ENCODE data around the gene NAB2. TPM values are rescaled to one million over a fixed set of nuclear protein-coding genes. Genes with fewer than 3 reads are reported as not detected.

Gene NAB2
- total RNA-seq, 2 experiments from 2014 or later, result 39.6 to 41.6 TPM

DNA sequence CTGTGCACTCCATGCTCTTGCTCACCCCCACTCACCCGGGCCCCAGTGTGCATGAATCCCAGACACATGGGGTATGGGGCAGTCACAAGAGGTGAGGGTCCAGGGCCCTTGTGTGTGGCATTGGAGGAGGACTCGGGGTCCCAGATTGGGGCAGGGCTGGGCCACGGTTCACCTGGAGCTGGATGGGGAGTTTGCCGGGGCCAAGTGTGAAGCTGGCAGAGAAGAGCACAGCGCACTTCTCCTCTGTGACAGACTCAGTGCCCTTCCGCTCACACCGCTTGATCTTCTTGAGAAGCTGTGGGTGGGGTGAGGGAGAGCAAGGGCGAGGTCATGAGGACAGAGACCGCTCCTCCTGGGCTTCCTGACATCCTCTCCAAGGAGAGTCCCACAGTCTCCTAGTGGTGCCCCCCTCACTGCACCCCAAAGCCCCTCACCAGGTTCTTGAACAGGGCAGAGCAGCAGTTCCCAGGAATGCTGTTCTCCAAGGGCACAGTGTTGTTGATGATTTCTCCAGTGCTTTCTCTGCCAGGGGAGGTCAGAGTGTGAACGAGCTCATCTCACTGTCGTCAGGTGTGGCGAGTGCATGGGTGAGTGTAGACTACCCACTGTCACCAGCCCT lies 15.5 kb downstream of the NAB2 start:
- H3K4me1 Mint-ChIP-seq (ENCODE audit: low read depth), result peaks cover 56% of the 10 kb centered on the region

DNA sequence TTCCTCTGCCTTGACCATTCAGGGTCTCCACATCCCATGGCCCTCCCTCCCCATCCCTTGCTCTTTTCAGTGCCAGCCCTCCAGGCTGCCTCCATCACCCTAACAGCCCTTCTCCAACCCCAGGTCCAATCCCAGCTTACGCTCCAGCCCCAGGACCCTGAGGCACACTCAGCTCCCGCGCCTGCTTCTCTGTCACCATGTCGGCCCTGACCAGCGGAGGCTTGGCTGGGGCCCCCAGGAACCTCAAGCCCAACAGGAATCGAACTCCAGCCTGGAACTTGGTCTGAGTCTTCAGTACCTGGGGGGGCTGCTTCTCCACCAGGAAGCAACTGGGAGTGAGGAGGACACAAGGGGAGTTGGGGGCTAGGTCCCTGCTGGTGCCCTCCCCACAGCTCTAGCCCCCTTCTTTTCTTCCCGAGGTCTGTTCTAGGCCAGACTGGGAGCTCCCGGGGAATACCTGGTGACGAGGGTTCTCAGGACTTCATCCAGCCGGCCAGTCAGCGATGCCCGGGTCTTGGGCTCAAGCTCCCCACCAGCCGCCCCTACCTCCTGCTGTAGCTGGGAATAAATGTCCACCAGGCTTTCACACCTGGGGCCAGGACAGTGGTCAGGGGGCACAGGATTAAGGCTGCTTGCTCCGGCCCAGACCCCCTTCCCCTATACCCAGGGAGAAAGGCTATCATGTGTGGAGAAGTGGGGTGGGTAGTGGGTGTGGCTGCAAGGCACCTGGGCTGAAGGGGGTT lies 16.3 kb downstream of the NAB2 start:
- peaks cover 57% of the 10 kb centered on the region for H3K36me3 Mint-ChIP-seq
- ChIA-PET POLR2A (interaction anchor here (0.8 to 1.9 kb wide), 2 partner anchors 11 to 13 kb away, joined by 3 to 5 read pairs; no protein-coding TSS in a partner anchor), CTCF (interaction anchor here (0.7 to 1.2 kb wide), 4 partner anchors 10 to 104 kb away, joined by 3 to 4 read pairs (median 3); no protein-coding TSS in a partner anchor)
- H3K27ac Mint-ChIP-seq, result peak overlapping the region; percentile 24
- H3K4me1 Mint-ChIP-seq (ENCODE audit: low read depth), result peaks cover 63% of the 10 kb centered on the region
- H3K9me3 Mint-ChIP-seq, result no peaks in the 10 kb centered on the region
- DNase-seq, result no peak
- no peaks in the 10 kb centered on the region for H3K27me3 Mint-ChIP-seq
- no peak overlapping the region for H3K4me3 Mint-ChIP-seq
- intact Hi-C loops (cut with micrococcal nuclease), result no loop called here

More for the DNA sequence above, 15.5 kb downstream of the NAB2 start:
- ChIA-PET CTCF (interaction anchor here (1.0 to 2.4 kb wide), 5 partner anchors 7 to 103 kb away, joined by 3 to 10 read pairs (median 3); partner anchors contain the start of gene STAT6), POLR2A (interaction anchor here (0.8 to 2.3 kb wide), 4 partner anchors 8 to 12 kb away, joined by 3 to 7 read pairs (median 6); no protein-coding TSS in a partner anchor)
- H3K27ac Mint-ChIP-seq, result peak overlapping the region; percentile 24
- no peak for DNase-seq
- no peak overlapping the region for H3K4me3 Mint-ChIP-seq
- H3K36me3 Mint-ChIP-seq, result peaks cover 61% of the 10 kb centered on the region
- no peaks in the 10 kb centered on the region for H3K9me3 Mint-ChIP-seq
- H3K27me3 Mint-ChIP-seq, result no peaks in the 10 kb centered on the region
- intact Hi-C loops (cut with micrococcal nuclease), result no loop called here

DNA sequence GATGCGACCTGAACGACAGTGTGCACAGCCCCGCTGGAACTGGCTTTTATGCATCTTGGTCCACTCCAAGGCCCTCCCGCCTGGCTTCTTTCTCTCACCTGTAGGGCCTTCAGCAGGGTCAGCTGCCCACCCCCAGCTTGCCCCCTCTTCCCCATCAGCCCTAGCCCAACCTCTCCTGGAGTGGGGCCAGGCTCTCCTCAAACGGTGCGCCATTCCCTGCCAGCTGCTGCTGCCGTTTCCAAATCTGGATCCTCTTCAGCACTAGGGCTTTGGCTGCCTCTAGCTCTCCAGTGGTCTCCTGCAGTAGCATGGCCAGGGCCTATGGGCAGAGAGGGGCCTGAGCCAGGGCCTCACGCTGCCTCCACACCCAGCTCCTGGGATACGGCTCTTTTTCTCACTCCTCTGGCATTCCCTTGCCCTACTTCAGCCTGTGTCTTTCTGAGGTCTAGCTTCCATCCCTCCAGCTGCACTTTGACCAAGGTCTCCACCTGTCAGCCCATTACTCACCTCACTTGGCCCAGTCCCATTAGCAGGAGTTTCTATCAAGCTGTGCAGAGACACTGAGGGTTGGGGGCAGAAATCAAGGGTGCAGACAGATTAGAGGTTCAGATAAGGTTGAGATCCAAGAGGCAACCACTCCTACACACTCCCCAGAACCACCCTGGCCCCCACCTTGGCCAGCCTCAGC lies 17.3 kb downstream of the NAB2 start:
- CTCF ChIA-PET, result interaction anchor here (0.6 to 1.1 kb wide), 4 partner anchors 9 to 37 kb away, joined by 3 to 4 read pairs (median 3); no protein-coding TSS in a partner anchor
- H3K4me3 Mint-ChIP-seq, result no peak overlapping the region
- H3K27ac Mint-ChIP-seq, result no peak overlapping the region
- H3K4me1 Mint-ChIP-seq (ENCODE audit: low read depth), result peaks cover 63% of the 10 kb centered on the region
- intact Hi-C loops (cut with micrococcal nuclease), result no loop called here
- DNase-seq, result no peak
- H3K36me3 Mint-ChIP-seq, result peaks cover 62% of the 10 kb centered on the region
- POLR2A ChIA-PET, result interaction anchor here (1.0 to 1.9 kb wide), 2 partner anchors 11 to 14 kb away, joined by 4 to 5 read pairs; no protein-coding TSS in a partner anchor
- H3K9me3 Mint-ChIP-seq, result no peaks in the 10 kb centered on the region
- H3K27me3 Mint-ChIP-seq, result no peaks in the 10 kb centered on the region

DNA sequence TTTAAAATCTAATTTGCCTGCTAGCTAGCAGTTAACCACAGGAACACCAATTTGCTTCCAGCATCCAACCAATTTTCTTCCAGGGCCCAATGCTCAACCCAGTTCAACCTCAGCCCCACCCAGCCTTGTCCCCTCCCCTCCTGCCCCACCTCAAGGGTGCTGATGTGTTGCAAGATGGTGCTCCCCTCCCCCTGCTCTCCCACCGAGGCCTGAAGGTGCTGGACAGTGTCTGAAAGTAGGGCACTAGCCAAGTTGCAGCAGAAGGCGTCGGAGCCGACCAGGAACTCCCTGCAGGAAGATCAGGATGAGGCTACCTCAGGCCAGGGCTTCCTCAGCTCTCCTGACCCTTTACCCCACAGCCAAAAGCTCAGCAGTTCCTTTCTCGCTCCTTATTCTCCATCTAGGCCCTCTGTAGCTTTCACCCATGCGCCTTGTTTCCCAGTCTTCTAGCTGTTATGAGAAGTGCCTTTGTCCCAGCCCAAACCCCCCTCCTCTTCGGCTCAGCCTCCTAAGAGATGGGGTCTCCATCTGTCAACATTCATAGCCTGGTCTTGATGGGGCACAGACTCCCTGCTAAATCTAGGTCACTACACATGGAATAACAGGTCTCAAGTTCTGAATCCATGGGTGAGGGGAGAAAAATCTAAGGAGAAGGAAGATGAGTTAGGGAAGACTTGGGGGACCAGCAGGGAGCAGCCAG lies 18.7 kb downstream of the NAB2 start:
- Mint-ChIP-seq H3K27me3 (no peaks in the 10 kb centered on the region), H3K36me3 (peaks cover 56% of the 10 kb centered on the region), H3K4me1 (ENCODE audit: low read depth) (peaks cover 64% of the 10 kb centered on the region), H3K27ac (peak overlapping the region; percentile 50), H3K4me3 (no peak overlapping the region), H3K9me3 (no peaks in the 10 kb centered on the region)
- POLR2A ChIA-PET, result interaction anchor here (0.9 to 5.0 kb wide), 4 partner anchors 12 to 29 kb away, joined by 3 to 83 read pairs (median 3); partner anchors contain the start of gene NEMP1
- intact Hi-C loops (cut with micrococcal nuclease), result no loop called here
- DNase-seq, result no peak
- CTCF ChIA-PET, result interaction anchor here (1.1 to 6.2 kb wide), 5 partner anchors 16 to 132 kb away, joined by 3 to 261 read pairs (median 5); partner anchors contain the start of gene NEMP1

DNA sequence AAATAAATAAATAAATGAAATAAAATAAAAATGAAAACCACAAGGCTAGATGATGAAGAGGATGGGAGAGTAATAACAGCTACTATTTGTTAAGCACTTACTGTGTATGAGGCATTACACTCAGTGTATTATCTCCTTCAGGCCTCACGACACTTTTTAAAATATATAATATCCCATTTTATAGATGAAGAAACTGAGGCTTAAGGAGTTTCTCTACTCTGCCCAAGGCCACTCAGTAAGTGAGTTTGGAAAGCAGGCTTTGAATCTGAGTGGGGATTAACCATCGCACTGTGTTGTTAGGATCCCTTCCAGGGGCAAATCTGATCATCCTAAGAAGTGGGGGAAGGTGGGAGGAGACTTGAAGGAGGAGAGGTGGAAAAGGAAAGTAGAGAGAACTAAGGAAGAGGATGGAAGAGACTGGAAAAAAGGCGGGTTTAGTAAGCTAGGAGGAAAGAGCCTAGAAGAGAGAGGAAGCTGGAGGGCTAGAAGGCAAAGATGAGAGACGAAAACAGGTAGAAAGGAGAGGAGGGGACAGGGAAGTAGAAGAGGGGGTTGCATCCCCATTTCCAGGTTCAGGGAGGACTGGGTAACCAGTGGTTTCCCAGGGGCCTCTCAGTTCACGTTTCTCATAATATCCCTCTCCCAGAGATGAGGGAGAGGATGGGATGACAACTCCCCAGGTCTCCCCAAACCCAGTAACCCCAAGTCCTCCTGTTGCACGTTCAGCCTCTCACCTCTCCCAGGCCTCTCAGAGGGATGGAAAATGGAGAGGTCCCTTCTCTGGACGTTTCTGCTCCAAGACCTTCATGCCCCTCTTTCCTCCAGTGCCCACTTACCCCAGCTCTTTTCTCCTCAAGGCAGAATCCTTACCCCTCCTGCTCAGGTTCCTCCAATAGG lies 20.5 kb downstream of the NAB2 start:
- Mint-ChIP-seq H3K27me3 (no peaks in the 10 kb centered on the region), H3K4me3 (peak overlapping the region; percentile 90), H3K36me3 (peaks cover 48% of the 10 kb centered on the region), H3K4me1 (ENCODE audit: low read depth) (peaks cover 60% of the 10 kb centered on the region), H3K9me3 (no peaks in the 10 kb centered on the region), H3K27ac (peak overlapping the region; percentile 95)
- DNase-seq, result no peak
- intact Hi-C loops (cut with micrococcal nuclease), result loop anchor here (5.0 to 10.0 kb wide), 3 partner anchors 133 to 462 kb away; partner anchors contain the start of gene ATP5F1B
- CTCF ChIA-PET, result interaction anchor here (0.6 to 6.2 kb wide), 11 partner anchors 9 to 108 kb away, joined by 3 to 261 read pairs (median 5); partner anchors contain the start of genes LRP1, NAB2 and NEMP1
- POLR2A ChIA-PET, result interaction anchor here (0.5 to 5.0 kb wide), 5 partner anchors 14 to 104 kb away, joined by 3 to 83 read pairs (median 41); partner anchors contain the start of genes LRP1, NAB2 and NEMP1

DNA sequence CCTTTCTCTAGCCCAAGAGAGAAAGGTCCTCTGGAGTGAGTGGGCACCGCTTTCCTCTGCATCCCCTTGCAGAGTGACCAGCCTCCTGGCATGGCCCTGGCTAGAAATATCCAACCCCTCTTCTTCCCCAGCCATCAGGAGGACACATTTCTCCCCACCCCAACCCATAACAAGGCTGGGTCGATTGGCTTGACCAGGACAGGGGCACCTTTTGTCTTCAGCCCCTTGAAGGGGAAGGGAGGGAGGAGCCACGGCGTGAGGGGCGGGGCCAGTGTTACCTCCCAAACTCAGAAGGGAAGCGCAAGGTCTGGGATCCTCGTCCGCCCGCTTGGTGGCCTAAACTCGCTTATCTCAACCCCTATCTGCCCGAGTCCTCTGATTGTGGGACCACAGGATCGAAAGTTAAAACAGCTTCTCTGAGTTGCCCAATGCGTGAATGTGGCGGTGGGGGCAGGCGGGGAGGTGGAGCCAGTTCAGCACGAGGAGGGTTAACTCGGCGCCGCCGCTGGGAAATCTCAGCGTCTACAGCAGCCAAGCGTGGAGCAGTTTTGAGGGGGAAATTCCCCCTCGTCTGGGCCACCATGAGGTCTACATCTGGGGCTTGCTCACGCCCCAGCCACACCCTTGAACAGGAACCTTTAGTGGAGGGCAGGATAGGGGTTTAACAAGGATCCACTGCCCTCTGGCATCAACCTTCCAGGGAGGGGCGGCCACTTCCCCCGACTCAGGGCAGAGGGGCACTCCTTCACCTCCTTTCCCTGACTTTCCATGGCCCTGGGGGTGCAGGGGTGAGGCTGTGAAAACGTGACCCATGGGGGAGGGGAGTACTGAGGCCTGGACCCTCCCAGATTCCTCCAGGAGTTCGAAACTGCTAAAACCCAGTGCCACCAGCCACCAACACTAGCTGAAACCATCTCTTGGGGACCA lies 21.5 kb downstream of the NAB2 start:
- H3K27me3 Mint-ChIP-seq, result no peaks in the 10 kb centered on the region
- no peaks in the 10 kb centered on the region for H3K9me3 Mint-ChIP-seq
- POLR2A ChIA-PET, result interaction anchor here (0.6 to 5.0 kb wide), 12 partner anchors 14 to 130 kb away, joined by 3 to 83 read pairs (median 14); partner anchors contain the start of genes LRP1, NAB2, NEMP1 and SHMT2
- intact Hi-C loops (cut with micrococcal nuclease), result loop anchor here (1.0 to 10.0 kb wide), 6 partner anchors 23 to 463 kb away; partner anchors contain the start of genes ATP5F1B and NEMP1
- DNase-seq, result peak; percentile 88
- CTCF ChIA-PET, result interaction anchor here (0.6 to 6.2 kb wide), 27 partner anchors 10 to 356 kb away, joined by 3 to 261 read pairs (median 13); partner anchors contain the start of genes LRP1, MYO1A, NAB2 and NEMP1
- H3K36me3 Mint-ChIP-seq, result peaks cover 39% of the 10 kb centered on the region
- peak overlapping the region; percentile 90 for H3K4me3 Mint-ChIP-seq
- H3K4me1 Mint-ChIP-seq (ENCODE audit: low read depth), result peaks cover 53% of the 10 kb centered on the region
- H3K27ac Mint-ChIP-seq, result peak overlapping the region; percentile 95

DNA sequence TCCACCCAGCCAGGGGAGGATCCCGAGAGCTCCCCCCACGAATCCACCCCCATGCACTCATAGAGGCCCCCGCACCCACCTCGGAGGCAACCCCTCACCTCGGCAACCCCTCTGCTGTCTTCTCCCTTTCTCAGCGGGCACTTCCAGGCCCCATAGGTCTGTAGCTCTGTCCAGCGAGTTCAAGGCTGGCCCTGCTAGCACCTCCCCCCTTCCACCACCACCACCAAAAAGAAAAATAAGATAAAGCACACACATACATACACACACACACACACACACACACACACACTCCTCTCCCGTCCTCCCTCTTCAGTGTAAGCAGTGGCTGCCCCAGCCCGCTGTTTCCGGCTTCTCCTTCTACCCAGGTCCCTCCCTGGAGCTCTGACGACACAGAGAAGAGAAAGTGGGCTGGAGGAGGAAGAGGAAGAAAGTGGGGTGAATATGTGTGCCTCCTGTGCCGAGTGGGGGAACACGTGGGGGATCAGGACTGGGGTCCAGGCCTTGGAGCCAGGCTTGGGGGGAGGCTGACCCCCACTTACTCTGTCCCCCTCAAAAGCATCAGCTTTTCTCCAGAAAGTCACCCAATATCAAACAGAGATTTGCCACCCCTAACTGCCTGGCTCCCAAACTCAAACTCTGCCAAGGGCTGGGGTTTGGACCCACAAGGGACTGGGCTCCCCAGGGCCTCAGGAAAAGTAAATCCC lies 22.3 kb downstream of the NAB2 start, which contains the start of gene STAT6:
TSS of gene STAT6 (minus strand) at position 332 of the 704 bp plus-strand sequence. CDS start 3,084 bp downstream, outside the sequence.
- Mint-ChIP-seq H3K27me3 (no peaks in the 10 kb centered on the region), H3K36me3 (peaks cover 35% of the 10 kb centered on the region), H3K27ac (peak within 1 kb of the TSS; percentile 95), H3K9me3 (no peaks in the 10 kb centered on the region), H3K4me3 (peak within 1 kb of the TSS; percentile 90), H3K4me1 (ENCODE audit: low read depth) (peaks cover 49% of the 10 kb centered on the region)
- DNase-seq, result peak; percentile 89
- CTCF ChIA-PET, result interaction anchor here (0.6 to 6.2 kb wide), 40 partner anchors 8 to 1306 kb away, joined by 3 to 261 read pairs (median 8); partner anchors contain the start of genes INHBE, LRP1, MYO1A and NAB2
- intact Hi-C loops (cut with micrococcal nuclease), result loop anchor here (1.0 to 10.0 kb wide), 6 partner anchors 24 to 464 kb away; partner anchors contain the start of genes ATP5F1B and NEMP1
- POLR2A ChIA-PET, result interaction anchor here (0.6 to 5.0 kb wide), 24 partner anchors 8 to 475 kb away, joined by 3 to 83 read pairs (median 9); partner anchors contain the start of genes ARHGAP9, LRP1, NAB2 and NACA

DNA sequence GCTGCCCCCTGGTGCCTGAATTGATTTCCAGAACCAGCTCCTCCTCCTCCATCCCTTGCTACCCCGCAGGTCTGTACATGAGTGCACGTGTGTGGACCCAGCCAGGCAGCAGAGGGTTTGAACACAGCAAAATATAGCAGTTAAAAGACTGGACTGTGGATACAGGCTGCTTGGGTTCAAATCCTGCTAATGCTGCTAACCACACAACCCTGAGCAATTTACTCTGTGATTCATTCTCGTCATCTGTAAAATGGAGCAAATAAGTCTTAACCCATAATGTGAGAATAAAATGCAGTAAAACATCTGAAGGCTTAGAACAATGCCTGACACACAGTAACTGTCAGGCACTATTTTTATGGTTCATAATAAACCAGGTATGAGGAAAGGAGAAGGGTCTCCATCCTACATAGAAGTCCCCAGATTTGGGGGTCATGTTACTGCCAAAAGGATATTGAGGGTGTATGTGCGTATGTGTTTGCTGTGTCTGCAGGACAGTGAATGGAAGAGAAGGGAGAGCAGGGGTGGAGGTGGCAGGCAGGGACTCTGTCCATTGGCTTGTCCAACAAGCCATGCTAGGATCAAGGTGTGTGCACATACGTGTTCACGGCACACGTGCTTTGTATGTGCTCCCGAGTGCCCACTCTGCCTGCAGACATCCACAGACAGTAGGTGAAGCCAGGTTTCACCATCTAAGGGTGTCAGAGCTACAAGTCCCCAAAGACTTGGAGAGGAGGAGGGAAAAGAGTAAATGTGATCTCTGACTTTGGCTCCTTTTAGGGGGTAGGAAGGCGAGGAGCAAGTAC lies 23.8 kb downstream of the NAB2 start:
- H3K27ac Mint-ChIP-seq, result peak overlapping the region; percentile 95
- ChIA-PET POLR2A (interaction anchor here (0.6 to 5.0 kb wide), 26 partner anchors 9 to 830 kb away, joined by 3 to 83 read pairs (median 8); partner anchors contain the start of genes LRP1, NAB2, NACA and NEMP1), CTCF (interaction anchor here (0.6 to 6.2 kb wide), 42 partner anchors 8 to 429 kb away, joined by 3 to 261 read pairs (median 8); partner anchors contain the start of genes INHBE, LRP1, MYO1A and NAB2)
- peaks cover 36% of the 10 kb centered on the region for H3K4me1 Mint-ChIP-seq (ENCODE audit: low read depth)
- peak overlapping the region; percentile 90 for H3K4me3 Mint-ChIP-seq
- peaks cover 21% of the 10 kb centered on the region for H3K36me3 Mint-ChIP-seq
- H3K27me3 Mint-ChIP-seq, result no peaks in the 10 kb centered on the region
- intact Hi-C loops (cut with micrococcal nuclease), result loop anchor here (1.0 to 10.0 kb wide), 7 partner anchors 43 to 465 kb away; partner anchors contain the start of gene ATP5F1B
- no peak for DNase-seq
- no peaks in the 10 kb centered on the region for H3K9me3 Mint-ChIP-seq

Measured in activated CD4-positive, alpha-beta memory T cell treated with anti-CD3 and anti-CD28 coated beads for 36 hours (primary cell).